ENCODE data around the gene RAD51. TPM values are rescaled to one million over a fixed set of nuclear protein-coding genes. Genes with fewer than 3 reads are reported as not detected.

RAD51 gene
- polyA plus RNA-seq, 2 donors = 2.5 to 5.9 TPM

GRCh38 chr15:40766194-40766815, 71.3 kb downstream of the RAD51 start:
- Histone ChIP-seq H3K36me3 (ENCODE audit: control insufficient read depth in 2 of 2, insufficient read depth in 2 of 2, low read length in 1 of 2) (peaks cover 0 to 19% of the 10 kb centered on the region in 2 donors), H3K4me3 (ENCODE audit: low read depth in 1 of 2, low read length in 2 of 2) (peak overlapping the region; percentile 25 to 44), H3K27ac (ENCODE audit: low read depth in 2 of 2, low read length in 1 of 2) (peak overlapping the region; percentile 87 to 90), H3K4me1 (ENCODE audit: control insufficient read depth in 2 of 2, insufficient read depth in 2 of 2, low read length in 1 of 2) (peaks cover 14 to 59% of the 10 kb centered on the region in 2 donors), H3K27me3 (ENCODE audit: control insufficient read depth in 1 of 2, insufficient read depth in 2 of 2, low read length in 2 of 2) (no peaks in the 10 kb centered on the region), H3K9me3 (ENCODE audit: control insufficient read depth in 2 of 2, insufficient read depth in 1 of 2, low read depth in 1 of 2, low read length in 1 of 2) (no peaks in the 10 kb centered on the region)
- 54 to 68% methylated on average over 7 of the region's 7 CpGs for WGBS, 2 donors

DNA sequence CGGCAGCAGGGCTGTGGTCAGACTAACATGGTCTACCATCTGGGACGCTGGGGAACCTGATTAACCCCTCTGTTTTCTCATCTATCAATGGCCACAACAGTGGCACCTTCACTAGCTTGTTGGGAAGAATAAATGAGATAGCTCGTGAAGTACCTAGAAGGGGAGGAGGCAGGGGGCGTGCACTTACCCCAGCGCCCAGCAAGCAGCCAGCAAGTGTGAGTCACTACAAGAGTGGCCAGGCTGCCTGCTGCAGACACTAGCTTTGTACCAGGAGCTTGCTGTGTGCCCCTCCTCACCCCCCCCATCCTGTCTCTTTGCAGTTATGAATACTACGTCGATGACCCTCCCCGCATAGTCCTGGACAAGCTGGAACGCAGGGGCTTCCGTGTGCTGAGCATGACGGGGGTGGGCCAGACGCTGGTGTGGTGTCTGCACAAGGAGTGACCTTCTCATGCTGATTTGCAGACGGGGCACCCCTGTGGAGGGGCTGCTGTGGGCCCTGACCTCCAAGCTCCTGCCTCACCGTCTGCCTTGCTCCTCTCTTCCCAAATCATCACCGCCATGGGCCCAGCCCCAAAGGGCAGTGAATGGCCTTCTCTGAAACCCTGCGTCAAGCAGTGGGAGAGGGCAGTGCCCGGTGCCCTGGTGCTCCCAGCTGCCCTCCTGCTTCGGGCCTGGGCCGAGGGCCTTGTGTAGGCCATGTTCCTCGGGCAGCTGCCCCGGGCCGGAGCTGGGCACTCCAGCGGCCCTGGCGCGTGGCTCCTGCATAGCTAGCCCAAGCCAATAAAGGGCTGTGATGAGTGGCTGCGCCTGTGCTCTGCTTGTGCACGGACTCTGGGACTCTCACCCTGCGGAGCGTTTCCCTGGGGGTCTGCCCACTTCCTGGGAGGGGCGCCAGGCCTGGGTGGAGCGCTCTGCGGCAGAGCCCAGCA, 72.2 kb downstream of the RAD51 start:
- H3K4me3 ChIP-seq (ENCODE audit: low read depth in 1 of 2, low read length in 2 of 2) = peak overlapping the region; percentile 25 to 44
- no peaks in the 10 kb centered on the region for H3K9me3 ChIP-seq (ENCODE audit: control insufficient read depth in 2 of 2, insufficient read depth in 1 of 2, low read depth in 1 of 2, low read length in 1 of 2)
- H3K27me3 ChIP-seq (ENCODE audit: control insufficient read depth in 1 of 2, insufficient read depth in 2 of 2, low read length in 2 of 2) = no peaks in the 10 kb centered on the region
- WGBS, 2 donors = 72 to 78% methylated on average over 32 of the region's 32 CpGs
- peak overlapping the region; percentile 90 to 98 for H3K27ac ChIP-seq (ENCODE audit: low read depth in 2 of 2, low read length in 1 of 2)
- peaks cover 14 to 60% of the 10 kb centered on the region in 2 donors for H3K4me1 ChIP-seq (ENCODE audit: control insufficient read depth in 2 of 2, insufficient read depth in 2 of 2, low read length in 1 of 2)
- H3K36me3 ChIP-seq (ENCODE audit: control insufficient read depth in 2 of 2, insufficient read depth in 2 of 2, low read length in 1 of 2) = peaks cover 4 to 22% of the 10 kb centered on the region in 2 donors

DNA sequence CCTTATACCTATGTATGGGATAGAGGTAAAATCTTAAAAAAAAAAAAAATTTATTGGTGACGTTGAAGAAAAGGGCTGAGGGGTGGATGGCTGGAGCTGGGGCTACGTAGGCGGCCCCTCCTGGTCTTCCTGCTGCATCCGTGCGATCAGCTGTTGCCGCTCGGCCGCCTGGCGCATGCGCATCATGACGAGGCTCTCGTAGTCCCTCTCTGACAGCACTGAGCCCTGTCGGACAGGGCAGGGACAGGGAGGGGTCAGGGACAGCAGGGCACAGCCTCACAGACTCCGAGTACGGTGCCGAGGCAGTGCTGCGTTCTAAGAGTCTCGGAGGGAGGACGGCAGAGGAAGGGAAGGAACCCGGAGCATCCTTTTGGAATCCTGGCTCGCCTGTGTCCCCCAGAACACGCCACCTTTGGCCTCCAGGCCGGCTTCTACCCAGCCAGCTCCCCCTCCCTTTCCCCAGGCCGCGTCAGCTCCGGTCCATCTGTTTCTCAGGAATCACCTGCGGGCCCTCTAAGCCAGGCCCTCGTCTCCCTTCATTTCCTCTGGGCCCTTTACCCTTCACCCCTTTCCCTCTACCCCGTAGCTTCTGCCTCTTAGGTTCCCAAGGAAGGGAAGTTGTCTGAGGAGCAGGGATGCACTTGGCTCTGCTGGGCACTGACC, 73.0 kb downstream of the RAD51 start:
- Histone ChIP-seq H3K36me3 (ENCODE audit: control insufficient read depth in 2 of 2, insufficient read depth in 2 of 2, low read length in 1 of 2) (peaks cover 4 to 26% of the 10 kb centered on the region in 2 donors), H3K9me3 (ENCODE audit: control insufficient read depth in 2 of 2, insufficient read depth in 1 of 2, low read depth in 1 of 2, low read length in 1 of 2) (no peaks in the 10 kb centered on the region), H3K4me1 (ENCODE audit: control insufficient read depth in 2 of 2, insufficient read depth in 2 of 2, low read length in 1 of 2) (peaks cover 14 to 63% of the 10 kb centered on the region in 2 donors), H3K27ac (ENCODE audit: low read depth in 2 of 2, low read length in 1 of 2) (peak overlapping the region; percentile 98), H3K4me3 (ENCODE audit: low read depth in 1 of 2, low read length in 2 of 2) (peak overlapping the region in 1 of 2 donors; percentile 17), H3K27me3 (ENCODE audit: control insufficient read depth in 1 of 2, insufficient read depth in 2 of 2, low read length in 2 of 2) (no peaks in the 10 kb centered on the region)
- WGBS, 2 donors = 83 to 85% methylated on average over 29 of the region's 29 CpGs

DNA sequence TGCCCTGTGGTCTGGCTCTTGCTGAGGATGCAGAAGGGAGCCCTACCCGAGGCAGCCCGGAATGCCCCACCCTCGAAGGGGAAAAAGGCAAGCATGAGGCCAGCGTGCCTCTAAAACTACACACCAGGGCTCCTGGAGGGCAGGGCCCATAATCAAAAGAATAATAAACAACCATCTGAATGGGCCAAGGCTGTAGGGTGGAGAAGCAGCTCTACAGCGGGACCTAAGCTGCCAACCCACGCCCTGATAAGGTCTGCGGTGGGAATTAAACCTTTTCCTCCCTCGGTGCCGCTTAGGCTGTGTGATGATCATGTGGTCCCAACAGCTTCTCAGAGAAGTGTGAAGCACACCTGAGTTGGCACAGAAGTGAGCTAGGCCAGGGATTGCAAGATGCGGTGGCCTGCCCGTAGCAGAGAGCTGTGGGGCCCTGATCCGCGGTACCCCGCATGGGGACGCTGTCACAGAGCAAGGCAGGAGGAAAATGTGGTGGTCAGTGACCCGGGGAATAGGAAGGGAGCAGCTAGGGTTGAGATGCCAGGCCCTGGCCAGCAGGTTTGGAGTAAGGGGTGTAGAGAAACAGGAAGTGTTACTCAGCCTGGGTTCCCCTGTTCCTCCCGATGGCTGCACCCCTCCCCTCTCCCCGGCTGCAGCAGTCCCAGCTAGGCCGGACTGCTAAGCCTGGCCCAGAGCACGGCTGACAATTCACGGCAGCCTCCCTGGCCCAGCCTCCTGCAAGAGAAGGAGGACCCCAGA, 73.7 kb downstream of the RAD51 start:
- H3K27me3 ChIP-seq (ENCODE audit: control insufficient read depth in 1 of 2, insufficient read depth in 2 of 2, low read length in 2 of 2) = no peaks in the 10 kb centered on the region
- peaks cover 12 to 57% of the 10 kb centered on the region in 2 donors for H3K4me1 ChIP-seq (ENCODE audit: control insufficient read depth in 2 of 2, insufficient read depth in 2 of 2, low read length in 1 of 2)
- peaks cover 0 to 2% of the 10 kb centered on the region in 2 donors for H3K9me3 ChIP-seq (ENCODE audit: control insufficient read depth in 2 of 2, insufficient read depth in 1 of 2, low read depth in 1 of 2, low read length in 1 of 2)
- peaks cover 8 to 32% of the 10 kb centered on the region in 2 donors for H3K36me3 ChIP-seq (ENCODE audit: control insufficient read depth in 2 of 2, insufficient read depth in 2 of 2, low read length in 1 of 2)
- H3K27ac ChIP-seq (ENCODE audit: low read depth in 2 of 2, low read length in 1 of 2) = peak overlapping the region; percentile 98
- WGBS, 2 donors = 42 to 45% methylated on average over 21 of the region's 21 CpGs
- H3K4me3 ChIP-seq (ENCODE audit: low read depth in 1 of 2, low read length in 2 of 2) = peak overlapping the region; percentile 2 to 17

- Histone ChIP-seq H3K4me3 (ENCODE audit: low read depth in 1 of 2, low read length in 2 of 2) (peak within 1 kb of the TSS; percentile 53 to 55), H3K27me3 (ENCODE audit: control insufficient read depth in 1 of 2, insufficient read depth in 2 of 2, low read length in 2 of 2) (no peaks in the 10 kb centered on the region), H3K36me3 (ENCODE audit: control insufficient read depth in 2 of 2, insufficient read depth in 2 of 2, low read length in 1 of 2) (peaks cover 14 to 40% of the 10 kb centered on the region in 2 donors), H3K4me1 (ENCODE audit: control insufficient read depth in 2 of 2, insufficient read depth in 2 of 2, low read length in 1 of 2) (peaks cover 6 to 57% of the 10 kb centered on the region in 2 donors), H3K9me3 (ENCODE audit: control insufficient read depth in 2 of 2, insufficient read depth in 1 of 2, low read depth in 1 of 2, low read length in 1 of 2) (peaks cover 0 to 2% of the 10 kb centered on the region in 2 donors), H3K27ac (ENCODE audit: low read depth in 2 of 2, low read length in 1 of 2) (peak within 1 kb of the TSS; percentile 98)
- WGBS, 2 donors = 32 to 39% methylated on average over 28 of the region's 28 CpGs
These were observed 74.5 kb downstream of the RAD51 start, which contains the start of gene C15orf62 for GRCh38 chr15:40769274-40770146. Gene C15orf62 (plus strand): TSS chr15:40769980. CDS start chr15:40770496, 516 bp downstream.

- H3K36me3 ChIP-seq (ENCODE audit: control insufficient read depth in 2 of 2, insufficient read depth in 2 of 2, low read length in 1 of 2) = peaks cover 14 to 47% of the 10 kb centered on the region in 2 donors
- peaks cover 0 to 2% of the 10 kb centered on the region in 2 donors for H3K9me3 ChIP-seq (ENCODE audit: control insufficient read depth in 2 of 2, insufficient read depth in 1 of 2, low read depth in 1 of 2, low read length in 1 of 2)
- peak overlapping the region; percentile 53 to 55 for H3K4me3 ChIP-seq (ENCODE audit: low read depth in 1 of 2, low read length in 2 of 2)
- no peaks in the 10 kb centered on the region for H3K27me3 ChIP-seq (ENCODE audit: control insufficient read depth in 1 of 2, insufficient read depth in 2 of 2, low read length in 2 of 2)
- peaks cover 6 to 57% of the 10 kb centered on the region in 2 donors for H3K4me1 ChIP-seq (ENCODE audit: control insufficient read depth in 2 of 2, insufficient read depth in 2 of 2, low read length in 1 of 2)
- WGBS, 2 donors = 60 to 62% methylated on average over 17 of the region's 17 CpGs
- peak overlapping the region; percentile 98 for H3K27ac ChIP-seq (ENCODE audit: low read depth in 2 of 2, low read length in 1 of 2)
These were observed 75.3 kb downstream of the RAD51 start for GRCh38 chr15:40770147-40770721.

DNA sequence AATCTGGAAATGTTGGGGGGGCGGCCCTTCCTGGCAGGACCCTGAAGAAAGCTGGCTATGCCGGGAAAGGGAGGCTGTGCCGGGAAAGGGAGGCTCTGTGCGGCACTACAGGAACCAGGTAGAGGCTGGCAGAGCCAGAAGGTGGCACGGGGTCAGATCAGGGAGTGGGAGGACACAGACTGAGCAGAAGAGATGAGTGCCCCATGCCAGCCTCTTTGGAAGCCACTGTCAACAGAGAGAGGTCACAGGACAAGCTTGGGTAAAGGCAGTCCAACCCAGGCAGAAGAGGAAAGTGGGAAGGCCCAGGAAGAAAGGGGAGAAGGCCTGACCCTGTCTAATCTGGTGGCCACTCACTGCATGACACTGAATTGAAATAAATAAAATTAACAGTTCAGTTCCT, 76.3 kb downstream of the RAD51 start:
- no peaks in the 10 kb centered on the region for H3K27me3 ChIP-seq (ENCODE audit: control insufficient read depth in 1 of 2, insufficient read depth in 2 of 2, low read length in 2 of 2)
- H3K27ac ChIP-seq (ENCODE audit: low read depth in 2 of 2, low read length in 1 of 2) = peak overlapping the region; percentile 98
- peak overlapping the region; percentile 53 to 55 for H3K4me3 ChIP-seq (ENCODE audit: low read depth in 1 of 2, low read length in 2 of 2)
- 92 to 93% methylated on average over 5 of the region's 5 CpGs for WGBS, 2 donors
- peaks cover 14 to 47% of the 10 kb centered on the region in 2 donors for H3K36me3 ChIP-seq (ENCODE audit: control insufficient read depth in 2 of 2, insufficient read depth in 2 of 2, low read length in 1 of 2)
- H3K4me1 ChIP-seq (ENCODE audit: control insufficient read depth in 2 of 2, insufficient read depth in 2 of 2, low read length in 1 of 2) = peaks cover 6 to 49% of the 10 kb centered on the region in 2 donors
- H3K9me3 ChIP-seq (ENCODE audit: control insufficient read depth in 2 of 2, insufficient read depth in 1 of 2, low read depth in 1 of 2, low read length in 1 of 2) = peaks cover 0 to 2% of the 10 kb centered on the region in 2 donors

GRCh38 chr15:40772014-40772413, 77.0 kb downstream of the RAD51 start:
- peaks cover 0 to 2% of the 10 kb centered on the region in 2 donors for H3K9me3 ChIP-seq (ENCODE audit: control insufficient read depth in 2 of 2, insufficient read depth in 1 of 2, low read depth in 1 of 2, low read length in 1 of 2)
- no peaks in the 10 kb centered on the region for H3K27me3 ChIP-seq (ENCODE audit: control insufficient read depth in 1 of 2, insufficient read depth in 2 of 2, low read length in 2 of 2)
- H3K4me1 ChIP-seq (ENCODE audit: control insufficient read depth in 2 of 2, insufficient read depth in 2 of 2, low read length in 1 of 2) = peaks cover 6 to 46% of the 10 kb centered on the region in 2 donors
- H3K27ac ChIP-seq (ENCODE audit: low read depth in 2 of 2, low read length in 1 of 2) = peak overlapping the region in 1 of 2 donors; percentile 45
- peaks cover 14 to 47% of the 10 kb centered on the region in 2 donors for H3K36me3 ChIP-seq (ENCODE audit: control insufficient read depth in 2 of 2, insufficient read depth in 2 of 2, low read length in 1 of 2)
- H3K4me3 ChIP-seq (ENCODE audit: low read depth in 1 of 2, low read length in 2 of 2) = peak overlapping the region; percentile 12 to 55
- 58 to 74% methylated on average over 13 of the region's 13 CpGs for WGBS, 2 donors

Measured in esophagus (tissue), 2 donors.